ENCODE measurements around the gene ZDHHC8.

DNA sequence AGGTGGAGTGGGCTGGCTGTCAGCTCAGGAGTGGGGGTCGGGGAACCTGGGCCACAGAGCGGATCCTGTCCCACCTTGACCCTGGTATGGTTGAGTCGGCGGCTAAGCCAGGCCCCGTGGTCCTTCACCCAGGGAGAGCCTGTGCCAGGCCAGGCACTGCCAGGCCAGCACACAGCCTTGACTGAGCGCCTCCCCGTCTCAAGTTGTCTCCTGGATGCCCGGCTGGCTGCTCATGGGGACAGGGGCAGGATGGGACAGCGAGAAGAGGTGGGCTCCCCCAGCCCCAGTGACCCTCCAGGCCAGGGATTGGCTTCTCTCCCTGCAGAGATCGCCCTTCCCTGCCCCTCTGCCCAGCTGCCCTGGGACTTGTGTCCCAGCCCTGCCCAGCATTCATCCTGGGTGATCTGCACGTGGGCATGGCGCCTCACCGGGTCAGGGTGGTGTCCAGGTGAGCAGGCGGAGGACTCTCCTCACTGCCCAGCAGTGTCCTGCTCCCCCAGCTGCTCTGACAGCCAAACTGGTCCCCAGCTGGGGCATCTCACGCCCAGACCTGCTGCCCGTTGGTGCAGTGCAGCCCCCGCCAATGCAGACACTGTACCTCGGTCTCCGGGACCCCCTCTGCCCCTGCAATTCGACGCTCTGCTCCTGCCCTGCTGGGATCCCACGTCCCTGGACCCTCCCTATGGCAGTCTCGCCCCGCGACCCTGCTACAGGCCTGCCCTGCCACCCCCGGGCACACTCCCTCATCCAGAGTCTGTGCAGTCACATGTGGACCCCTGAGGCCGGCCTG, 48.0 kb downstream of the ZDHHC8 start:
- TF ChIP-seq POLR2A (IDR thresholded peaks at IDR 0.05; ENCODE audit: low read depth, low read length) = no peak
- no peak for TF ChIP-seq POLR2AphosphoS5 (IDR thresholded peaks at IDR 0.05; ENCODE audit: low read depth, low read length)
